SH-SY5Y (cell line): ENCODE data around the gene TNFAIP8L2.

Experiments used
- GATA2 ChIP-seq: IDR thresholded peaks from 2 replicates; pipeline ENCODE4 v1.6.1; 2011; ENCODE audit warnings: mild to moderate bottlenecking, low read depth, low read length
- GATA3 ChIP-seq: IDR thresholded peaks from 2 replicates; pipeline ENCODE4 v1.6.1; 2011; ENCODE audit warnings: low read depth, mild to moderate bottlenecking, low read length, moderate library complexity

GRCh38 chr1:151175863-151176262 is 19.4 kb downstream of the TNFAIP8L2 start, which contains the start of gene TMOD4:
- no peak for TF ChIP-seq GATA3
- no peak for TF ChIP-seq GATA2
